Esophagus muscularis mucosa (tissue), 4 donors: ENCODE measurements around the gene PLD5.

Source experiments
- CTCF ChIP-seq, 3 experiments: fragments of 200-600 bp in 2 of 3; fragments of 450-650 bp in 1 of 3; sonication (generic) in 2 of 3; IDR thresholded peaks; one replicate each; pipeline ENCODE4 v1.5.1; 2017 to 2019; ENCODE audit warnings: antibody characterized with exemption in 3 of 3, mild to moderate bottlenecking in 2 of 3, moderate library complexity in 1 of 3
- EP300 ChIP-seq: sonication (generic); formaldehyde crosslinking; IDR thresholded peaks from one replicate; pipeline ENCODE4 v1.6.1; 2017; ENCODE audit warnings: antibody characterized with exemption
- POLR2A ChIP-seq: fragments of 450-650 bp; IDR thresholded peaks from one replicate; pipeline ENCODE4 v1.6.1; 2017; ENCODE audit warnings: antibody characterized with exemption, moderate library complexity, mild to moderate bottlenecking, low read depth
- POLR2AphosphoS5 ChIP-seq, 2 donors: sonication (generic); formaldehyde crosslinking; IDR thresholded peaks; one replicate each; pipeline ENCODE4 v1.6.1; 2017; ENCODE audit warnings: antibody characterized with exemption in 2 of 2

GRCh38 chr1:242432491-242433095 lies 91.9 kb downstream of the PLD5 start:
- TF ChIP-seq CTCF (IDR thresholded peaks at IDR 0.05), result no peak
- TF ChIP-seq POLR2A, result no peak
- TF ChIP-seq POLR2AphosphoS5 (IDR thresholded peaks at IDR 0.05), result no peak
- TF ChIP-seq EP300, result no peak
